GM19324 (cell line): Measurements from ENCODE around the gene SGTA.

Experiments used
- ATAC-seq: cut with Tn5 transposase; IDR thresholded peaks from one replicate; pipeline ENCODE4 v1.9.1; 2021; ENCODE audit warnings: mild to moderate bottlenecking, moderate library complexity; ENCODE audit not compliant: unreplicated experiment, low FRiP score

SGTA gene

DNA sequence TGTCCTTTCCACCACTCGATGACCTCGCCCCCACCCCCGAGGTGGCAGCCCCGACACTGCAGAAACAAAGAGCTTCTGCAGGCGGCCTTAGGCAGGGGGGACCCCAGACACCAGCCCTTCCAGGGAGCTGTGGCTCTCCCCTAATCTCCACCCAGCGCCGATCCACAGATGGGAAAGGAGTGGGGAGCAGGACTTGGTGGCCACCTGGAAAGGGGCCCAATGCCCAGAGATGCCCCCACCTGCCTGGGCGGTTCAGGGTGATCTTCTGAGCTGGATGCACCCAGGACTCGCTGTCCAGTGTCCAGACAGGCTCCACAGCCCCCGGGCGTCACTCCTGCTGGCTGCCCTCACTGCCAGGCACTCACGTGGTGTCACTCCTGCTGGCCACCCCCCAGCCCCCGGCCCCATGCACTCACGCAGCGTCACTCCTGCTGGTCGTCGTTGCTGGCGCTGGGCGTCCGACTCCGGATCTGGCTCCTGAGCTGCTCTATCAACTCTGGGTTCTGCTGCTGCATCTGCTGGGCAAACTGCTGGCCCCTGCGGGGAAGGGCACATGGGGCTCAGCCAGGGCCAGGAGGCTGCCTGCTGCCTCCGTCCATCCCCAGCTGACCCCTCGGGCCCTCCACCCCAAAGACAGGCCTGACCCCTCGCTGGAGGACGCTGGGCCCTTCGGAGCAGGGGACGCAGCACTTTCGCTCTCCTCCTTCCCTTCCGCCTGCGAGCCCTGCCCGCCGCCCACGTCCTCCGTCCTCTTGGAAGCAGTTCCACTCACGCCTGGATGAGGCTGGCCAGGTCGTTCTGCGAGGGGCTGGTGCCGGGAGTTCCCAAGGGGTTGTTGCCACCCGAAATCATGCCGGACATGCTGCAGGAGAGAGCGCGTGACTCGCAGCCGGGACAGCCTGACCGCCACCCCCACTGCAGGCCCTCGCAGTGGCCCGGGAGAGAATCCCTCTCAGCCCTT is 25.9 kb downstream of the SGTA start:
- ATAC-seq = no peak

DNA sequence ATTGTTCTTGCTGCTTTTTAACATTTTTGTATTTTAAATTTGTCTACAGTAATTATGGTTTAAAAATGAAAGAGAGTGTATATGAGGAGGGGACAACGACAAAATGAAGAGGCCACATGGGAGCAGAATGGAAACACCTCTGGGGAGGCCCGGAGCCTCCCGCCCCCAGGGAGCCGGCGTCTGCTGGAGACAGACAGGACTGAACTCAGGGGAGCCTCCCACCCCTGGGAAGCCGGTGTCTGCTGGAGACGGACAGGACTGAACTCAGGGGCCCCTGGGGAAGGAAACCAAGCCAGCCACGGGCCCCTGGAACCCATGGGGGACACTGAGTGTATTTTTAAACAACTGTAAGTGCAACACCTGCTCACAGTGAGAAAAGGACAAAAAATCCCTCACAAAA is 26.6 kb downstream of the SGTA start:
- ATAC-seq = no peak

DNA sequence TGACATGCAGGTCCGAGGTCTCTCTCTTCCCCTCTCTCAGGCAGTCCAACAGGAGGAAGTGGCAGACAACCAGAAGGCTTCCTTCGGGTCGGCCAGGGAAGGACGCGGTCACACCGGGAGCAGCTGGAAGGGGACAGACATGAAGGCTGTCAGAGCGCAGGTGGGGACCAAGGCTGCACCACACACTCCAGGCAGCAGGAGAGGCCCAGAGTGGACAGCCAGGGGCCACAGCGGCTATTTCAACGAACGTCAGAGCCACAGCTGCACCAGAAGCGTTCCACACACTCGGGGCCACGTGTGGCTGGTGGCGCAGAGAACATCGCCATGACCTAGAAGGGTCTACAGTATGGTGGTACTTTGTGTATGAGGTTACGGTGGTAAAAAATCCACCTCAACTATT is 27.3 kb downstream of the SGTA start:
- no peak for ATAC-seq

DNA sequence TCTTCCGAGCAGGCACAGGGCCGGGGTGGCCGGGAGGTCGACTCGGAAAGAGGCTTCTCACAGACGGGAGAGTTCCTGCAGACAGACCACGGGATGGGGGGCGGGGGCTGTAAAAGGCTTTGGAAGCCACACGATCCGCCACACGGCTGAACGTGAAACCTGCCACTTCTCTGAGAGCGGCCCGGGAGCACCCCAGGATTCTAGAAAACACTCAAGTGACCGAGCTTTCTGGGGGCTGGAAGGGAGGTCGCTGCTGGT is 27.7 kb downstream of the SGTA start:
- no peak for ATAC-seq

DNA sequence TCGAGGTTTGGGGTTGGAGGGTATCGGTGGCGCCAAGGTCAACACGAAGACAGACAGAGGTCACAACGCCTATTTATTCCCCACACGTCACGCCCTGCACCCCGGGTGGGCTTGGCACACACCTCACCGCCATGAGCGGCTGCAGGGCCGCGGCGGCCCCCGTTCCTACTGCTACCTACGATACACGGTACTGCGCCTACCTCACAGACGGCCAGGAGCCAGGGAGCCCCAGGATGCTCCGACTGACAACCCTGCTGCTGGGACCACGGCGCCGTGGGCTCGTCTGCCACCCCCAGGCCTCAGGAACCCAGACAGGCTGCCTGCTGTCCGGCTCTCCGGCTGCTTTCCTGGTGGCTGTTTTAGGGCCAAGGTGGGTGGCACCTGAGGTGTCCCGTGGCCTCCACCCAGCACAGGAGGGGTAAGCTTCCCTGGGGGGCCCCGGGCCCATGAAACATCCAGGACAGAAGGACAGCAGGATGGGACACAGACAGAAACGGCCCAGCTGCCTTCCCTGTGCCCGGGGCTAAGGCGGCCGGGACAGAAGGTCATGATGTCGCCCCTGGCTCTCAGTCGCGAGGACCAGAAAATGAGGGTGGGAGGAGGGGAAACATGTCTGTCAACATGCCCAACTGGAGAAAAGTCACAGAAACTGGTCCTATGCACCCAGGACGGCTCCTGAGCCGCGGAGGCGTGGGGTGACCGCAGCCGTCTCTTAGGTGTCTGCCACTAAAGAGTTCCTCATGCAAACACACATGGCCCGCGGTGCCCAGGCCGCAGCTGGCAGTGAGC is 28.2 kb downstream of the SGTA start:
- no peak for ATAC-seq

DNA sequence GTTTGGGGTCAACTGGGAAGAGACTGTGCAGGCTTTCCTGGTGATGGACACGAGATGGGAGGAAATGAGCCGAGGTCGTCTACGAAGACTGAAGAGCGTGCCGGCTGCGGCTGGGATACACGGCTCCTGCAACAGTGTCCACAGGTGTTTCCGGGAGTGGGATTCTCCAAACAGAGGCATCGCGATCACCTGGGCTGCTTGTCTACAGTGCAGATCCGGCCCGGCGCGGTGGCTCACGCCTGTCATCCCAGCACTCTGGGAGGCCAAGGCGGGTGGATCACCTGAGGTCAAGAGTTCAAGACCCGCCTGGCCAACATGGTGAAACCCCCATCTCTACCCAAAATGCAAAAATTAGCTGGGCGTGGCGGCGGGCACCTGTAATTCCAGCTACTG is 31.6 kb downstream of the SGTA start:
- ATAC-seq = no peak

DNA sequence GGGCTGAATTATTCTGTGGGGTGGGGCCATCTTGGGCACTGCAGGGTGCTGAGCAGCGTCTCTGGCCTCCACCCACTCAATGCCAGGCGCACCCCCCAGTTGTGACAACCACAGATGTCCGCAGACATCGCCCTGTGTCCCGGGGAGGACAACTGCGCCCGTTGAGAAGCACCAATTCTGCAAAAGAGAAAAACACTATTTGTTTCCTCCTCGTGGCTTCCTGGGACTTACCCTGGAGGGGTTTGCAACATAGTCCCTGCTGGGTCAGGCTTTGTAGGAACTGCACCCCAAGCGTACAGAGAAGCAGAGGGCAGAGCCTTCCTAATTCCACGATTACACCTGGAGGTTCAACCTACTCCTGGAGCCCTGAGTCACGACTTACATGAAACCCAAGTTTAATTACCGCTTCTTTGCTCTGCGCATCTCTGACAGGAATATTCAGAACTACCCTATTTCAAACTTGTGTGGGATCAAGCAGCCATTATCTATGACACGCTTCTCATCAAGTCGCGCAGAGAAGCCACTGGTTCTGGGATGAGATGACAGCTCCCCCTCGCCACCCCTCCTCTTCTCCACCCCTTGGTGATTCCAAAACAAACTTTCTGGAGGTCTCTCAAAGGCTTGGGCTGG is 32.1 kb downstream of the SGTA start:
- ATAC-seq = no peak

DNA sequence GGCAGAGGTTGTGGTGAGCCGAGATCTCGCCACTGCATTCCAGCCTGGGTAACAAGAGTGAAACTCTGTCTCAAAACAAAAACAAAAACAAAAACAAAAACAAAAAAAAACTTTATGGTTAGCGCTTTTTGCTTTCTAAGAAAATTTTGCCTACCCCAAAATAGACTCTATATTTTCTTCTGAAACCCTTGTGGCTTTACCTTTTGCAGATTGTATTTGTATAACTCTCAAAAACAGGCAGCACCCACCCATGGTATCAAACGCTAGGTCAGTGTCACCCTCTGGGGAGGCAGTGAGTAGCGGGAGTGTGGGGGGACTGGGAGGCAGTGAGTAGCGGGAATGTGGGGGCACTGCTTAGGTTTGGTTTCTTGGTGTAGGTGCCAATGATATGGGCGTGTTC is 35.7 kb downstream of the SGTA start:
- peak; percentile 62 for ATAC-seq

DNA sequence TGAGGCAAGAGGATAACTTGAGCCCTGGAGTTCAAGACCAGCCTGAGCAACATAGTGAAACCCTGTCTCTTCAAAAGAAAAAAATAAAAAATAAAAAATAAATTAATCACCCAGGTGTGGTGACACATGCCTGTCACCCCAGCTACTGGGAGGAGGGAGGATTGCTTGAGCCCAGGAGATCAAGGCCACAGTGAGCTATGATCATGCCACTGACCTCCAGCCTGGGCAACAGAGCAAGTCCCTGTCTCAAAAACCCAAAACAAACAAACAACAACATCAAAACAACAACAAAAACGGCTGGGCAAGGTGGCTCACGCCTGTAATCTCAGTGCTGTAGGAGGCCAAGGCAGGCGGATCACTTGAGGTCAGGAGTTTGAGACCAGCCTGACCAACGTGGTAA is 39.0 kb downstream of the SGTA start:
- ATAC-seq = no peak

DNA sequence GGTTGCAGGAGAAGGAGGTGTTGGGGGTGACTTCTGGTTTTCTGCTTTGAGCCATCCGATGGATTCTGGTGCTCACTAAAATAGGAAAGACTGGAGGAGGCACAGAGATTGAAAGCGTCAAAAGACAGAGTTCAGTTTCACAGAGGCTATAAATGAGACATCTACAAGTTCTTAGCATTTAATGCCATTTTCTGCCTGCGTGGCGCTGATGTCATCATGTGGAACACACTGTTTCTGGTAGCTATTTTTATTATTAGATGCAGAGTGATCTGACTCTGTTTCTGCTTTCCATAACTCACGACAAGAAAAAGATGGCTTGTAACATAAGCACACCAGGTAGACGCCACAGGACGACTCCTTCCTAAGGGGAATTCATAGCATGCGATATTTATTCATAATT is 40.0 kb downstream of the SGTA start:
- ATAC-seq = no peak

DNA sequence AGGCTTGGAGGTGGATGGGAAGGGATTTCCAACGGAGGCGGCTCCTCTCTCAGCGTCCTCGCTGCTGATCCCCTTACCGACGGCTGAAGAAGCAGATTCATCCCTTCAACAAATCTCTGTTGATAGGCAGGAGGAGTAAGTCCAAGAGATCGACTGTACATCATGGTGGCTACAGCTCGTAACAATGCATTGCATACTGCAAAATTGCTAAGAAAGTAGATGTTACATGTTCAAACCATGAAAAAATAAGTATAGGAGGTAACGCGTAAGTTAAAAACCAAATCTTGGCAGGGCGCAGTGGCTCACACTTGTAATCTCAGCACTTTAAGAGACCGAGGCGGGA is 42.8 kb downstream of the SGTA start:
- ATAC-seq = peak; percentile 5

DNA sequence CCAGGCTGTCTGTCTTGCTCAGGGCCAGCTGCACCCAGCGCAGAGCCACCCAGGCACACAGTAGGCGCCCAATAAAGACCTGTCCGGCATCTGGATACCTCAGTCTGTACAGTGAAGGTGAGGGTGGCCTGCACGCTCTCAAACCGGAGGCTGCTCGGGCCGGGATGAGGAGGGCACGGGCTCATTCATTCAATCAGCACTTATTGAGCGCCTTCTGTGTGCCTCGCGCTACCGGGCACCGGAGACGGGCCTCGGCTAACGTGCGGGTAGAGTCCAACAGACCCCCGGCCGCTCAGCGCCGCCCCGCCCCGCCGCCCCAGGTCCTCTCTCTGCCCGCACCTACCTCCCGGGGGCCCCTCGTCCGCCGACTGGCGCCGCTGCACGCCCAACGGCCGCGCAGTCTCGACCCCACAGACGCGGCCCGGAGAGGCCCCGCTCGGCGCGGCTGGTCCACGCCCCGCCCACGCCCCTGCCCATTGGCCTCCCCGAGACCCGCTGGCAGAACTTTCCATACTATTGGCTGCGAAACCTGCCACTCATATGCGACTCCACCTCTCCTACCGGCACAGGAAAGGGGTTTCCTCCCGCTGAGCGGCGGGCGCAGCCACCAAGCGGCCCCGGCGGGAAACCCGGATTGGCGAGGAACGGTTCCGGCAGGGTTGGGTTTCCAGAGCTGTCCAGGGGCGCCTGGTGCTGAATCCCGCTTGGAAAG is 43.3 kb downstream of the SGTA start, which contains the start of gene SLC39A3:
Gene SLC39A3 (minus strand): TSS at position 416 of the 712 bp plus-strand sequence. CDS start 2,760 bp downstream, outside the sequence.
- ATAC-seq = peak; percentile 90

DNA sequence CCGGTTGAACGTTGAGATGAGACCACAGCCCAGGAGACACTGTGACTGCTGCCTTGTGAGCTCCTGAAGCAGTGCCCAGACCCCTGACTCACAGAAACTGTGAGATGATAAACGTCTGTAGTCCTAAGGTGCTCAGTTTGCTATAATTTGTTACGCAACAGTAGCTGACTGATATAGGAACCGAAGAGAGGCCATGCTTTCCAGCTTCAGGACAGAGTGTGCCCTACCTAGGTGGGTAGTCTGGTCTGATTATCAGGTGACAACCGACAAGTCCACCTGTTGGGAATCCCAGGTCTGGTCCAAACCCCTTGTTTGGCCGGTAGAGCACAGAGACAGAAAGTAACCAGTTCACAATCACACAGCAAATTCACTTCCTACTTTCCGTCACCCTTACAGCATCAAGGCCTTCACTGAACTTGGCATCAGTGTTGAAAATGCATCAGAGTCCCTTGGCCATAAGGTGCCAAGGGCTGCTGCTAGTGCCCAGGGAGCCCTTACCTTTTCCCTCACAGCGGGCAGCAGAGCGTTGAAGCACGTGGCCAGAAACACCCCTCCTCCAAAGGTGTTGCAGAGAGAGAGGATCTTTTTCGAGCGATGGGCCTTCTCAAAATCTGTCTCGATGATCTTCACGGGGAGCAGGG is 46.4 kb downstream of the SGTA start:
- ATAC-seq = no peak

DNA sequence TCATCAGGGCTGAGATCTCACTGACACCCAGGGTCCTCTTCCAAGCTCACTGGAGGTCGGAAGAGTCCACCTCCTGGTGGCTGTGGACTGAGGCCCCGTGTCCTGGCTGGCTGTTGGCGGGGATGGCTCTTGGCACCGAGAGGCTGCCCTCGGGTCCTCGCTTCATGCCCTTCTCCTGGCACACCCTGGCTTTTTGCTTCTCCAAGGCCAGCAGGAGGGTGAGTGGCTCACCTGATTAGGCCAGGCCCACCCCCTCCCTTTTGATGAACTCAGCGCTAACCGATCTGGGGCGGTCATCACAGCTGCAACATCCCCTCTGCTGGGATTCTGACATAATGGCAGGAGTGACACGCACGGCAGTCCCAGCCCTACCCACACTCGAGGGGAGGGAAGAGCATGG is 47.7 kb downstream of the SGTA start:
- ATAC-seq = no peak

DNA sequence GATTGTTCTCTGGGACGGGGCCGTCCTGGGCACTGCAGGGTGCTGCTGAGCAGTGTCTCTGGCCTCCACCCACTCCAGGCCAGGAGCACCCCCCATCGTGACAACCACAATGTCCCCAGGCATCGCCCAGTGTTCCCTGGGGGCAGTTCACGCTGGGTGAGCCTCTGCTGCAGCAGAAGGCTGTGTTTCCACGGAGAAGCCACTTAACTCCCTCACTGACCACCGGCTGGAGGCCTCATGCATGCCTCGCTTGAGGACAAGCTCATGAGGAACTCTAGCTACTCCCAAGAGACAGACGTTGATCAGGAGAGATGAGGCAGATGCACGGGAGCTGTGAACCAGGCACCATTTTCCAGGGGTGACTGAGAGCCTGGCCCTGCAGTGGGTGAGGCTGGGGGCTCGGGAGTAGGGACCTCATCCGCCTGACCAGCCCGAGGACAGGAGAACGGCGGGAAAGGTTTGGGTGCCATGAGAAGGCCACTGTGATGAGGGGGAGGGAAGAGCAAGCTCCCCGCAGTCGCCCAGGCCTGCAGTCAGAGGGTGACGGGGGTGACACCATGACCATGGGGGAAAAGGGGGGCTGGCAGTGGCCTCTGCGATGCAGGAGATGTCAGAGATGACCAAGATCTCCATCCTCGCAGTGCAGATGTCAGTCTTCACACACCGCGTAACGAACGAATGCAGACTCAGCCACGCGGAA is 48.3 kb downstream of the SGTA start:
- ATAC-seq = no peak

DNA sequence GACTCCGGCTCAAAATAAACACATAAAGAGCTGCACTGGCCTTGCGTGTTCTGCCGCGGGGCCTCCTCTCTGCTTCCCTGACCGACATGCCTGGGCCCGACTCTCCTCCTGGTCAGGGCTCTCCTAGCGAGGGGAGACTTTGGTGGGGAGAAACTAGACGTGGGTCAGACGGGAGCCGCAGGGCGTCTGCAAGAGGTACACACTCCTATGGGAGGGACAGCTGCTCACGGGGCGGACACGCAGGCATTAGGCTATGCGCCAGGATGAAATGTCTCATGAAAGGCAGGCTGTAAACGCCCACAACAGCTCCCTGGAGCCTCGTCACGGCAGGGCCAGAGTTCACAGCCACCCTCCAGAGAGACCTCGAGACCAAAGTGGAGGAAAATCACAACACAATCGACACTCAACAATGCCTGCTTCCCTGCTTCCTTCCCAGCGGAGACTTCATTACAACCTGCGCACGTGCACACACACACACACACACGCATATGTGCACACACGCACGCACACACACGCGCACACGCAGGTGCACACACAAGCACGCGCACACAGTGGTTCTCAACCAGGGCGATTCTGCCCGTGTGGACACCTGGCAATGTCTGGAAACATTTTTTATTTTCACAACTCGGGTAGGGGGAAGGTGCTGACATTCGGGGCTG is 49.0 kb downstream of the SGTA start:
- ATAC-seq = no peak

DNA sequence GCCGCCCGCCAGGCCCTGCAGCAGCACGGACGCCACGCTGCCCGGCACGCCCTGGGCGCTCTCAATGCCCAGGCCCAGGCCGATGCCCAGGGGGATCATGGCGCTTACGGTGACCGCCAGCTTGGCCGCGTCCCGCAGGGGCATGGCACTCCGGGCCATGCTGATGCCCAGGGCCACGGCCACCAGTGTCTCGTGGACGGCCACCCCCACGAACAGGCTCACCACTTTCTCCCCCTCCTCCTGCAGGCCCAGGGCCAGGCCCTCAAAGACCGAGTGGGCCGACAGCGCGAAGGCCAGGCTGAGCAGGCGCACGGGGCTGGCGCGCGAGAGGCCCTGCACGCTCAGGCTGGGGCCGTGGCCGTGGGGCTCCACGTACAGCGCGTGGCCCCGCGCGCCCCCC is 50.2 kb downstream of the SGTA start:
- ATAC-seq = no peak

DNA sequence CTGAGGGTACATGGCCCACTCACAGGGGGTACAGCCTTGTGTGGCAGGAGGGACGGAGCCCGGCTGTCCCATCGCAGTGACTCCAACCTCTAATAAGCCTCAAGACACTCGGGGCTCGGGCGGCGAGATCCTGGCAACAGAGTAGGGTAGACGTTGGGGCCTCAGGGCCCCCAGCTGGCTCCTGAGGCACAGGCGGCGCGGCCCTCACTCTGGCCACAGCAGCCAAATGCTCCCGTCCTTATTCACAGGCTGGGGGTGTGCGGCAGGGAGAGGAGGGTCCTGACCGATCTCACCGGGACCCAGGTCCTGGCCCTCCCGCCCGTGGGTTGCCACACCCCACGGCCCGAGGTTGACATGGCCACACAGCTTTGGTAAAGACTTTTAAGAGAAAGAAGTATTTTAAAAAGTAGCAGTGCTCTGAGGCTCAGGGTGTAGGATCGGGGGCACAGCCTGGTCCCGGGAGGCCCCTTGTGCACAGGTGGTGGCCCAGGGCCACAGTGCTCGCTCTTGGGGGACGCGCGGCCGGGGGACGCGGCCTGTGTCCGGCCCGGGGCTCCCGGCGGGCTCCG is 50.8 kb downstream of the SGTA start:
- ATAC-seq = no peak
